H9 (cell line): ENCODE data around the gene DLX5. TPM values are rescaled to one million over a fixed set of nuclear protein-coding genes. Genes with fewer than 3 reads are reported as not detected.

ENCODE experiments used
- DNase-seq: peaks from one replicate; pipeline ENCODE4 v3.0.0-alpha.2; 2017
- H2AFZ ChIP-seq: one replicate; pipeline ENCODE4 v1.6.1; 2013; ENCODE audit warnings: mild to moderate bottlenecking, low read length, control low read depth, moderate library complexity
- H2AK5ac ChIP-seq: 2 replicates; pipeline ENCODE4 v1.6.1; 2013; ENCODE audit warnings: low read length, control low read depth, mixed read lengths; ENCODE audit not compliant: insufficient read length
- H2BK120ac ChIP-seq: one replicate; pipeline ENCODE4 v1.6.1; 2013; ENCODE audit warnings: low read depth, mild to moderate bottlenecking, low read length, control low read depth, inconsistent platforms; ENCODE audit not compliant: poor library complexity, severe bottlenecking
- H2BK12ac ChIP-seq: 2 replicates; pipeline ENCODE4 v1.6.1; 2013; ENCODE audit warnings: low read length, control low read depth, mixed read lengths, low read depth; ENCODE audit not compliant: insufficient read length
- H2BK15ac ChIP-seq: 2 replicates; pipeline ENCODE4 v1.6.1; 2013; ENCODE audit warnings: low read depth, low read length, control low read depth
- H2BK20ac ChIP-seq: one replicate; pipeline ENCODE4 v1.6.1; 2013; ENCODE audit warnings: low read depth, mild to moderate bottlenecking, low read length, control low read depth, inconsistent platforms; ENCODE audit not compliant: poor library complexity, severe bottlenecking
- H2BK5ac ChIP-seq: 2 replicates; pipeline ENCODE4 v1.6.1; 2013; ENCODE audit warnings: low read length, control low read depth, mixed read lengths; ENCODE audit not compliant: insufficient read length
- H3K14ac ChIP-seq: 2 replicates; pipeline ENCODE4 v1.6.1; 2013; ENCODE audit warnings: low read length, control low read depth; ENCODE audit not compliant: insufficient read depth
- H3K18ac ChIP-seq: 2 replicates; pipeline ENCODE4 v1.6.1; 2013; ENCODE audit warnings: low read depth, mild to moderate bottlenecking, mixed read lengths, low read length, control low read depth; ENCODE audit not compliant: insufficient read length
- H3K23ac ChIP-seq: 2 replicates; pipeline ENCODE4 v1.6.1; 2013; ENCODE audit warnings: low read length, control low read depth, mixed read lengths, low read depth; ENCODE audit not compliant: insufficient read length
- H3K23me2 ChIP-seq: 2 replicates; pipeline ENCODE4 v1.6.1; 2013; ENCODE audit warnings: low read depth, mild to moderate bottlenecking, mixed read lengths, low read length, control low read depth; ENCODE audit not compliant: insufficient read length, poor library complexity, severe bottlenecking
- H3K27ac ChIP-seq: 2 replicates; pipeline ENCODE4 v1.5.1; 2013; ENCODE audit warnings: low read length, control low read depth, mixed read lengths, low read depth; ENCODE audit not compliant: insufficient read length
- H3K27me3 ChIP-seq: 2 replicates; pipeline ENCODE4 v1.6.1; 2013; ENCODE audit warnings: low read length, control low read depth, inconsistent platforms; ENCODE audit not compliant: insufficient read depth
- H3K4ac ChIP-seq: 2 replicates; pipeline ENCODE4 v1.6.1; 2013; ENCODE audit warnings: low read depth, mild to moderate bottlenecking, control low read depth, inconsistent platforms, low read length, moderate library complexity
- H3K4me1 ChIP-seq: 2 replicates; pipeline ENCODE4 v1.6.1; 2013; ENCODE audit warnings: low read length, control low read depth, inconsistent platforms; ENCODE audit not compliant: insufficient read depth
- H3K4me2 ChIP-seq: 2 replicates; pipeline ENCODE4 v1.6.1; 2013; ENCODE audit warnings: low read length, control low read depth, mixed read lengths; ENCODE audit not compliant: insufficient read length, insufficient read depth
- H3K56ac ChIP-seq: 2 replicates; pipeline ENCODE4 v1.6.1; 2013; ENCODE audit warnings: low read depth, mild to moderate bottlenecking, mixed read lengths, low read length, control low read depth; ENCODE audit not compliant: insufficient read length
- H3K79me1 ChIP-seq: 2 replicates; pipeline ENCODE4 v1.6.1; 2013; ENCODE audit warnings: low read depth, mild to moderate bottlenecking, moderate library complexity, low read length, control low read depth, inconsistent platforms; ENCODE audit not compliant: insufficient read depth, poor library complexity, severe bottlenecking
- H3K79me2 ChIP-seq: 2 replicates; pipeline ENCODE4 v1.6.1; 2013; ENCODE audit warnings: low read length, control low read depth, inconsistent platforms; ENCODE audit not compliant: insufficient read depth
- H3K9ac ChIP-seq: 2 replicates; pipeline ENCODE4 v1.6.1; 2013; ENCODE audit warnings: low read length, control low read depth, mixed read lengths; ENCODE audit not compliant: insufficient read length; ENCODE audit errors: extremely low read depth
- H3K9me3 ChIP-seq: one replicate; pipeline ENCODE4 v1.6.1; 2013; ENCODE audit warnings: low read depth, low read length, inconsistent platforms; ENCODE audit not compliant: control insufficient read depth
- H3T11ph ChIP-seq: one replicate; pipeline ENCODE4 v1.6.1; 2013; ENCODE audit warnings: mild to moderate bottlenecking, low read length, control low read depth, inconsistent platforms
- H4K20me1 ChIP-seq: one replicate; pipeline ENCODE4 v1.6.1; 2013; ENCODE audit not compliant: control insufficient read depth, insufficient read length, insufficient read depth
- H4K5ac ChIP-seq: 2 replicates; pipeline ENCODE4 v1.6.1; 2013; ENCODE audit warnings: low read depth, mild to moderate bottlenecking, mixed read lengths, low read length, control low read depth; ENCODE audit not compliant: insufficient read length
- H4K8ac ChIP-seq: replicated peaks from 2 replicates; pipeline ENCODE4 v1.6.1; 2013; ENCODE audit warnings: low read length, control low read depth, mixed read lengths, low read depth; ENCODE audit not compliant: insufficient read length
- H4K91ac ChIP-seq: 2 replicates; pipeline ENCODE4 v1.6.1; 2013; ENCODE audit warnings: low read depth, mild to moderate bottlenecking, moderate library complexity, mixed read lengths, low read length, control low read depth; ENCODE audit not compliant: insufficient read length
- H3K27ac Mint-ChIP-seq, 3 experiments: 2 replicates in 2 of 3; 3 replicates in 1 of 3; pipeline ENCODE4 v1.8.0; 2020 to 2021; ENCODE audit warnings: mixed read lengths in 3 of 3, mild to moderate bottlenecking in 1 of 3, moderate library complexity in 1 of 3
- H3K27me3 Mint-ChIP-seq: 2 replicates; pipeline ENCODE4 v1.8.0; 2021; ENCODE audit warnings: low read depth, mild to moderate bottlenecking, moderate library complexity, mixed read lengths
- H3K36me3 Mint-ChIP-seq, 3 experiments: 2 replicates in 2 of 3; 3 replicates in 1 of 3; pipeline ENCODE4 v1.8.0; 2020 to 2021; ENCODE audit warnings: low read depth in 3 of 3, mixed read lengths in 3 of 3; ENCODE audit not compliant: insufficient read depth in 1 of 3
- H3K4me1 Mint-ChIP-seq, 2 experiments: 2 replicates each; pipeline ENCODE4 v1.8.0; 2020; ENCODE audit warnings: mixed read lengths in 2 of 2
- H3K4me3 Mint-ChIP-seq, 2 experiments: 2 replicates in 1 of 2; 3 replicates in 1 of 2; pipeline ENCODE4 v1.8.0; 2020 to 2021; ENCODE audit warnings: mild to moderate bottlenecking in 2 of 2, mixed read lengths in 2 of 2, moderate library complexity in 1 of 2
- H3K9me3 Mint-ChIP-seq, 2 experiments: 2 replicates in 1 of 2; 3 replicates in 1 of 2; pipeline ENCODE4 v1.8.0; 2020; ENCODE audit warnings: mild to moderate bottlenecking in 2 of 2, mixed read lengths in 2 of 2, moderate library complexity in 1 of 2
- CTCF ChIP-seq: fragments of 200-600 bp; sonication (generic); conservative IDR thresholded peaks from 3 replicates; pipeline ENCODE4 v1.8.0; 2021; ENCODE audit warnings: antibody characterized with exemption, mild to moderate bottlenecking
- WGBS: extraction: QIAGEN DNeasy Blood & Tissue Kit; methylation state at CpG from one replicate; pipeline ENCODE4 v1.1.7; 2013; ENCODE audit warnings: missing lambda C conversion rate, low lambda C conversion rate, mixed read lengths; ENCODE audit not compliant: insufficient read length; ENCODE audit errors: extremely low coverage; 5-methylcytosine and 5-hydroxymethylcytosine counted together
- total RNA-seq: library from RNA; stranded (reverse); gene quantifications from 2 replicates; pipeline ENCODE4 v1.2.1, GENCODE V29; 2021

The DLX5 gene
- total RNA-seq, 1 experiment from 2014 or later = 0.22 TPM

- Histone ChIP-seq H3T11ph (no peak overlapping the region), H4K5ac (no peak overlapping the region), H2AK5ac (no peak overlapping the region), H3K23me2 (peaks cover 2% of the 10 kb centered on the region), H4K91ac (no peak overlapping the region), H3K4me1 (no peaks in the 10 kb centered on the region), H2BK20ac (no peak overlapping the region), H3K18ac (no peak overlapping the region), H3K27ac (no peak overlapping the region), H4K8ac (no peak overlapping the region), H3K14ac (no peak overlapping the region), H3K9ac (no peak overlapping the region), H2AFZ (no peak overlapping the region), H3K56ac (no peak overlapping the region), H3K4ac (no peak overlapping the region), H3K79me1 (no peaks in the 10 kb centered on the region), H2BK12ac (no peak overlapping the region), H2BK15ac (no peak overlapping the region), H3K23ac (no peak overlapping the region), H2BK5ac (no peak overlapping the region), H4K20me1 (peaks cover 6% of the 10 kb centered on the region), H2BK120ac (no peak overlapping the region), H3K4me2 (no peak overlapping the region), H3K9me3 (no peaks in the 10 kb centered on the region), H3K27me3 (peaks cover 98% of the 10 kb centered on the region), H3K79me2 (no peaks in the 10 kb centered on the region)
- Mint-ChIP-seq H3K27me3 (peaks cover 100% of the 10 kb centered on the region), H3K9me3 (peaks cover 6 to 16% of the 10 kb centered on the region in 2 experiments; a peak in 4 of 5 replicates), H3K4me3 (no peak overlapping the region), H3K36me3 (no peaks in the 10 kb centered on the region), H3K4me1 (peaks cover 15 to 45% of the 10 kb centered on the region in 2 experiments), H3K27ac (no peak overlapping the region; a peak in 1 of 7 replicates)
- DNase-seq = no peak
- TF ChIP-seq CTCF = no peak
- WGBS = no CpG with 5 or more reads among the region's 15 CpGs
These were observed 12.9 kb downstream of the DLX5 start for GRCh38 chr7:97011536-97012364.
